OCI-LY7 (cell line): ENCODE results near the gene LUC7L. TPM values are rescaled to one million over a fixed set of nuclear protein-coding genes. Genes with fewer than 3 reads are reported as not detected.

ENCODE experiments used
- BruUV-seq: library from RNA; stranded (reverse); fragments of 400-500 nt; replicated peaks from 2 replicates; lab custom pipeline; 2021; lab: Mats Ljungman, UMichigan
- CTCF ChIA-PET: fragments of 300-600 bp; sonication (Branson Sonifier 250); formaldehyde crosslinking; loops from one replicate; lab custom pipeline; 2022; ENCODE audit warnings: antibody characterized with exemption; ENCODE audit not compliant: unreplicated experiment; lab: Charles Lee
- POLR2A ChIA-PET: fragments of 300-600 bp; sonication (Branson Sonifier 250); formaldehyde crosslinking; loops from one replicate; lab custom pipeline; 2022; ENCODE audit warnings: antibody characterized with exemption; lab: Charles Lee
- DNase-seq: peaks from one replicate; pipeline ENCODE4 v3.0.0-alpha.2; 2015; ENCODE audit warnings: low spot score
- H2AFZ ChIP-seq: fragments of 200-600 bp; sonication (generic), shearing (Covaris generic); 2 replicates; pipeline ENCODE4 v1.6.1; 2014; ENCODE audit warnings: mild to moderate bottlenecking, antibody characterized with exemption, low read length, moderate library complexity
- H3K27ac ChIP-seq: fragments of 200-600 bp; sonication (generic); 2 replicates; pipeline ENCODE4 v1.5.1; 2014; ENCODE audit warnings: mixed run types, low read depth, mild to moderate bottlenecking, moderate library complexity, low read length, inconsistent platforms; ENCODE audit not compliant: poor library complexity, severe bottlenecking
- H3K36me3 ChIP-seq: fragments of 200-600 bp; sonication (generic); 2 replicates; pipeline ENCODE4 v1.6.1; 2014; ENCODE audit warnings: mild to moderate bottlenecking, antibody characterized with exemption, low read length, moderate library complexity, mixed read lengths; ENCODE audit not compliant: insufficient read depth
- H3K4me1 ChIP-seq: fragments of 200-600 bp; sonication (generic); 2 replicates; pipeline ENCODE4 v1.5.1; 2014; ENCODE audit warnings: mild to moderate bottlenecking, low read length; ENCODE audit not compliant: insufficient read depth, poor library complexity, severe bottlenecking
- H3K4me2 ChIP-seq: fragments of 200-600 bp; sonication (generic); 2 replicates; pipeline ENCODE4 v1.6.1; 2014; ENCODE audit warnings: mild to moderate bottlenecking, low read length
- H3K4me3 ChIP-seq: fragments of 200-600 bp; sonication (generic); 2 replicates; pipeline ENCODE4 v1.5.1; 2014; ENCODE audit warnings: mild to moderate bottlenecking, low read depth, low read length; ENCODE audit not compliant: poor library complexity, severe bottlenecking
- H3K79me2 ChIP-seq: fragments of 200-600 bp; sonication (generic); 2 replicates; pipeline ENCODE4 v1.6.1; 2016; ENCODE audit warnings: low read depth, mild to moderate bottlenecking, low read length, moderate library complexity, mixed read lengths; ENCODE audit not compliant: insufficient read depth
- H3K9me2 ChIP-seq: fragments of 200-600 bp; sonication (generic); 2 replicates; pipeline ENCODE4 v1.6.1; 2016; ENCODE audit warnings: mild to moderate bottlenecking, low read length, mixed read lengths; ENCODE audit not compliant: insufficient read depth
- H3K9me3 ChIP-seq: fragments of 200-600 bp; sonication (generic); 2 replicates; pipeline ENCODE4 v1.6.1; 2014; ENCODE audit warnings: mild to moderate bottlenecking, mixed run types, low read length, mixed read lengths
- H4K20me1 ChIP-seq: fragments of 200-600 bp; sonication (generic); 2 replicates; pipeline ENCODE4 v1.6.1; 2014; ENCODE audit warnings: mild to moderate bottlenecking, antibody characterized with exemption, low read length, moderate library complexity, mixed read lengths; ENCODE audit not compliant: insufficient read depth
- EZH2phosphoT487 ChIP-seq: fragments of 200-600 bp; sonication (generic); IDR thresholded peaks from 2 replicates; pipeline ENCODE4 v1.6.1; 2018; ENCODE audit warnings: low read depth, borderline replicate concordance, mild to moderate bottlenecking, mixed run types, antibody characterized with exemption, low read length, moderate library complexity, mixed read lengths
- intact Hi-C: fragments of 100-400 bp; cut with micrococcal nuclease; formaldehyde crosslinking; loops from one replicate; pipeline ENCODE4 v1.10.0; 2022; ENCODE audit not compliant: unreplicated experiment
- total RNA-seq, 2 experiments: library from RNA; depleted of rRNA in 1 of 2; stranded (reverse); fragments of >200 nt in 1 of 2; shearing (Covaris generic) in 1 of 2; gene quantifications; 2 replicates each; pipeline ENCODE4 v1.2.3, GENCODE V29; 2014 to 2022
- TF ChIP-seq, protein P1 (sequence below): fragments of 200-600 bp; sonication (generic); conservative IDR thresholded peaks from 2 replicates; pipeline ENCODE4 v1.5.1; 2014; ENCODE audit warnings: mild to moderate bottlenecking, antibody characterized with exemption, low read length, moderate library complexity, mixed read lengths

LUC7L gene
- total RNA-seq, 2 experiments from 2014 or later = 81.4 to 90.5 TPM

DNA sequence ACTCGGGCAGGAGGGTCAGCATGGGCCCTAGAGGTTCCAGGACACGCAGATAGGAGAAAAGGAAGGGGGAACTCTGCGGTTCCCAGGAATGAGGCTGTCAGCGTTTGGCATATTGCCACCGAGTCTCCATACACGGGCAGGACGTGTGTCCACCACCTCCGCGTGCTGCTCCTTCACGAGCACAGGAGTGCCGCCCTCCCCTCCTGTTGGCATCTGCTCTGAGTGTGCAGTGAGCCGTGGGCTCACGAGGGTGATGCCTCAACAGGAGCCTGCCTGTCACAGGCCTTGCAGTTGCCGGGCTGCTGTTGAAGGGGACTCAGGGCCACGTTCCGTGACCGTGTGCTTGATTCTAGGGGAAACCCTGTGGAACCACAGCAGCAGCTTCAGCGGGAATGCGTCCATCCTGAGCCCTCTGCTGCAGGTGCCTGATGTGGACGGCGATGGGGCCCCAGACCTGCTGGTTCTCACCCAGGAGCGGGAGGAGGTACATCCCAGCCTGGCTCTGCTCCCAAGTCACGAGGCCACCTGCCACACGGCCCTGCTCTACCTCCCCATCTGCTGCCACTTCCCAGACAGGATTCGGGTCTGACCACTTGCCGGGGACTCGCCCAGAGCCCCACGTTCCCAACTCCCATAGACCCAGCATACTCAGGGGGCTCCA lies 31.9 kb upstream of the LUC7L start:
- no peak overlapping the region for H2AFZ ChIP-seq
- H4K20me1 ChIP-seq = no peaks in the 10 kb centered on the region
- no peak overlapping the region for H3K4me3 ChIP-seq
- H3K9me3 ChIP-seq = no peaks in the 10 kb centered on the region
- H3K4me2 ChIP-seq = no peak overlapping the region
- TF ChIP-seq EZH2phosphoT487 = no peak
- TF ChIP-seq, protein P1, sequence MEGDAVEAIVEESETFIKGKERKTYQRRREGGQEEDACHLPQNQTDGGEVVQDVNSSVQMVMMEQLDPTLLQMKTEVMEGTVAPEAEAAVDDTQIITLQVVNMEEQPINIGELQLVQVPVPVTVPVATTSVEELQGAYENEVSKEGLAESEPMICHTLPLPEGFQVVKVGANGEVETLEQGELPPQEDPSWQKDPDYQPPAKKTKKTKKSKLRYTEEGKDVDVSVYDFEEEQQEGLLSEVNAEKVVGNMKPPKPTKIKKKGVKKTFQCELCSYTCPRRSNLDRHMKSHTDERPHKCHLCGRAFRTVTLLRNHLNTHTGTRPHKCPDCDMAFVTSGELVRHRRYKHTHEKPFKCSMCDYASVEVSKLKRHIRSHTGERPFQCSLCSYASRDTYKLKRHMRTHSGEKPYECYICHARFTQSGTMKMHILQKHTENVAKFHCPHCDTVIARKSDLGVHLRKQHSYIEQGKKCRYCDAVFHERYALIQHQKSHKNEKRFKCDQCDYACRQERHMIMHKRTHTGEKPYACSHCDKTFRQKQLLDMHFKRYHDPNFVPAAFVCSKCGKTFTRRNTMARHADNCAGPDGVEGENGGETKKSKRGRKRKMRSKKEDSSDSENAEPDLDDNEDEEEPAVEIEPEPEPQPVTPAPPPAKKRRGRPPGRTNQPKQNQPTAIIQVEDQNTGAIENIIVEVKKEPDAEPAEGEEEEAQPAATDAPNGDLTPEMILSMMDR = no peak
- no peaks in the 10 kb centered on the region for H3K79me2 ChIP-seq
- CTCF ChIA-PET = no interaction called here
- intact Hi-C loops = no loop called here
- no peak for DNase-seq
- no TSS peak for BruUV-seq
- POLR2A ChIA-PET = no interaction called here
- no peak overlapping the region for H3K27ac ChIP-seq
- H3K9me2 ChIP-seq = no peaks in the 10 kb centered on the region
- H3K4me1 ChIP-seq = no peaks in the 10 kb centered on the region
- no peaks in the 10 kb centered on the region for H3K36me3 ChIP-seq

DNA sequence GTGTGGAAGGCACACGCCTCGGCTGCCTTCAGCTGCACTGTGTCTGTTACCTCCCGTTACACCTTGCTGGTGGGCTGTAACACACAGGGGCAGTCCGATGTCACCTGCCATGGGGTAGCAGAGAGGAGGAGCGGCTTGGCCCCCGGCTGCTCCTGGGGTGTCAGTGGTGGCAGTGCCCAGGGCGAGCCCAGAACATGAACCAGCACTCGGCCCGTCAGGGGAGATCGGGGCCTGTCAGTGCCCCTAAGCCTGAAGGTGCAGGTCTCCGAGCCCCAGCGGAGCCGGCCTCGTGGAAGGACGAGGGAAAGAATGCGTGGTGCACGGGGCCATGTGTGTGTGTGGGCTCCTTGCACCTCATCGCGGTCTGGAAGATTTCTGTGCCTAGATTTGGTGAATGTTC lies 31.1 kb upstream of the LUC7L start:
- no peaks in the 10 kb centered on the region for H4K20me1 ChIP-seq
- H3K9me3 ChIP-seq = no peaks in the 10 kb centered on the region
- H3K4me1 ChIP-seq = no peaks in the 10 kb centered on the region
- no peak overlapping the region for H3K4me2 ChIP-seq
- no peak overlapping the region for H2AFZ ChIP-seq
- CTCF ChIA-PET = no interaction called here
- POLR2A ChIA-PET = no interaction called here
- DNase-seq = no peak
- no peak overlapping the region for H3K4me3 ChIP-seq
- H3K79me2 ChIP-seq = no peaks in the 10 kb centered on the region
- intact Hi-C loops = no loop called here
- H3K27ac ChIP-seq = no peak overlapping the region
- no peaks in the 10 kb centered on the region for H3K9me2 ChIP-seq
- TF ChIP-seq, protein P1 = no peak
- no peak for TF ChIP-seq EZH2phosphoT487
- no peaks in the 10 kb centered on the region for H3K36me3 ChIP-seq
- BruUV-seq = no TSS peak

DNA sequence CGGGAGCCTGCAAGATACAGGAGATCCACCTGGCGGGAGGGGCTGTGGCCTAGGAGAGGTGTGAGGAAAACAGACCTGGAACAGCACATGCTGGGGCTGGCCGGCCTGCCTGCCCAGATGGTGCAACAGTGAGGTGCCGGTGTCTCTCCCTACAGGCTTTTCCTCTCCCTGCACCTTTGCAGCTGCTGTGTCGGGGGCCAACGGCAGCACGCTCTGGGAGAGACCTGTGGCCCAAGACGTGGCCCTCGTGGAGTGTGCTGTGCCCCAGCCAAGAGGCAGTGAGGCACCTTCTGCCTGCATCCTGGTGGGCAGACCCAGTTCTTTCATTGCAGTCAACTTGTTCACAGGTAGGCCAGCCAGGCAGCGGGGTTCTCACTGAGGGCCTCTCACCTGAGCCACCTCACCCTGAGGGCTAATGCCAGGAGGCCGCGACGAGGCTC lies 30.6 kb upstream of the LUC7L start:
- no peaks in the 10 kb centered on the region for H3K9me3 ChIP-seq
- no peak for DNase-seq
- no peaks in the 10 kb centered on the region for H3K36me3 ChIP-seq
- H4K20me1 ChIP-seq = no peaks in the 10 kb centered on the region
- no TSS peak for BruUV-seq
- no peak overlapping the region for H3K4me2 ChIP-seq
- CTCF ChIA-PET = no interaction called here
- H3K4me3 ChIP-seq = no peak overlapping the region
- intact Hi-C loops = no loop called here
- no peaks in the 10 kb centered on the region for H3K79me2 ChIP-seq
- H2AFZ ChIP-seq = no peak overlapping the region
- TF ChIP-seq, protein P1 = no peak
- H3K4me1 ChIP-seq = no peaks in the 10 kb centered on the region
- POLR2A ChIA-PET = no interaction called here
- no peak overlapping the region for H3K27ac ChIP-seq
- H3K9me2 ChIP-seq = no peaks in the 10 kb centered on the region
